Spleen (tissue), 11 donors: ENCODE data around the gene ERLIN1. TPM values are rescaled to one million over a fixed set of nuclear protein-coding genes. Genes with fewer than 3 reads are reported as not detected.

Source experiments
- DNase-seq: peaks from one replicate; pipeline ENCODE4 v3.0.0-alpha.2; 2020
- H3K27ac ChIP-seq, 8 donors: fragments of 200-600 bp; sonication (generic) in 7 of 8; 1 replicate in 4 of 8; 2 replicates in 4 of 8; pipeline versions ENCODE4 v1.5.0 to v1.8.0; 2016 to 2021; ENCODE audit warnings: inconsistent platforms in 4 of 8, mild to moderate bottlenecking in 4 of 8, moderate library complexity in 1 of 8
- H3K27me3 ChIP-seq, 7 donors: fragments of 200-600 bp; sonication (generic) in 6 of 7; replicated peaks in 1 of 7; 1 replicate in 4 of 7; 2 replicates in 3 of 7; pipeline versions ENCODE4 v1.5.0 to v1.8.0; 2016 to 2021; ENCODE audit warnings: inconsistent platforms in 3 of 7, mild to moderate bottlenecking in 1 of 7
- H3K36me3 ChIP-seq, 6 donors: fragments of 200-600 bp; sonication (generic) in 5 of 6; 1 replicate in 4 of 6; 2 replicates in 2 of 6; pipeline versions ENCODE4 v1.5.0 to v1.8.0; 2016 to 2021; ENCODE audit warnings: inconsistent platforms in 2 of 6
- H3K4me1 ChIP-seq, 6 donors: fragments of 200-600 bp; sonication (generic) in 5 of 6; 1 replicate in 3 of 6; 2 replicates in 3 of 6; pipeline versions ENCODE4 v1.5.0 to v1.8.0; 2016 to 2021; ENCODE audit warnings: inconsistent platforms in 3 of 6
- H3K4me3 ChIP-seq, 8 donors: fragments of 200-600 bp; sonication (generic) in 7 of 8; 1 replicate in 4 of 8; 2 replicates in 4 of 8; pipeline versions ENCODE4 v1.5.0 to v1.8.0; 2016 to 2021; ENCODE audit warnings: inconsistent platforms in 4 of 8, mild to moderate bottlenecking in 4 of 8, moderate library complexity in 2 of 8
- H3K9me3 ChIP-seq, 8 donors: fragments of 200-600 bp; sonication (generic) in 7 of 8; 1 replicate in 4 of 8; 2 replicates in 4 of 8; pipeline versions ENCODE4 v1.5.0 to v1.8.0; 2016 to 2021; ENCODE audit warnings: inconsistent platforms in 4 of 8
- CTCF ChIP-seq, 11 experiments: fragments of 200-600 bp in 7 of 11; fragments of 450-650 bp in 4 of 11; sonication (generic) in 4 of 11; IDR thresholded peaks in 8 of 11; conservative IDR thresholded peaks in 3 of 11; 1 replicate in 7 of 11; 2 replicates in 4 of 11; pipeline versions ENCODE4 v1.4.0 to v1.8.0; 2016 to 2021; ENCODE audit warnings: antibody characterized with exemption in 11 of 11, inconsistent platforms in 4 of 11, mild to moderate bottlenecking in 1 of 11
- POLR2A ChIP-seq, 3 donors: fragments of 450-650 bp; IDR thresholded peaks; one replicate each; pipeline ENCODE4 v1.5.1; 2017; ENCODE audit warnings: antibody characterized with exemption in 3 of 3, mild to moderate bottlenecking in 1 of 3
- POLR2AphosphoS5 ChIP-seq, 3 donors: sonication (generic); formaldehyde crosslinking; IDR thresholded peaks; one replicate each; pipeline ENCODE4 v1.5.1; 2017; ENCODE audit warnings: antibody characterized with exemption in 3 of 3
- WGBS, 5 donors: extraction: QIAGEN DNeasy Blood & Tissue Kit in 3 of 5; methylation state at CpG; one replicate each; pipeline versions ENCODE4 v1.1.5 to v1.1.7; 2013 to 2018; 5-methylcytosine and 5-hydroxymethylcytosine counted together
- intact Hi-C: fragments of 100-400 bp; cut with DNase I; formaldehyde crosslinking; loops from one replicate; pipeline ENCODE4 v1.15.0; 2023; ENCODE audit warnings: low total_unique reads
- polyA plus RNA-seq, 3 donors: library from polyadenylated mRNA; stranded (reverse); fragments of 200-250 nt; gene quantifications; one replicate each; pipeline ENCODE4 v1.2.1, GENCODE V29; 2013
- total RNA-seq, 7 donors: library from RNA; depleted of rRNA in 3 of 7; stranded (reverse); fragments of >200 nt in 3 of 7; fragmentation: NEBNext Ultra II Directional in 4 of 7; extraction: Animal tissue kit (Norgen Biotek cat#: 25700) in 4 of 7; gene quantifications; one replicate each; pipeline versions ENCODE4 v1.1.0 to v1.2.1, GENCODE V29; 2016 to 2021
- donor health status: healthy with polysubstance abuse.
- donor health status: DM: no; HTN: no; CAD: no; lungs with moderate emphysema.
- donor health status: DM: no; HTN: no; CAD: no.
- donor health status: Bipolar disorder and iron deficiency.
- donor health status: healthy.
- donor health status: DM: no; HTN: no; CAD: no.
- donor health status: DM: yes; HTN: yes; CAD: no.

The ERLIN1 gene
- total and polyA plus RNA-seq, 10 donors, result 2.6 to 29.6 (median 18.0) TPM

- Histone ChIP-seq H3K4me3 (peak overlapping the region in 2 of 8 donors; percentile 24), H3K4me1 (peaks cover 0 to 40% (median 12%) of the 10 kb centered on the region in 6 donors), H3K27me3 (no peaks in the 10 kb centered on the region), H3K27ac (peak overlapping the region; percentile 30 to 77 (median 68)), H3K36me3 (peaks cover 0 to 78% (median 15%) of the 10 kb centered on the region in 6 donors), H3K9me3 (no peaks in the 10 kb centered on the region)
- intact Hi-C loops, result no loop called here
- TF ChIP-seq POLR2A (IDR thresholded peaks at IDR 0.05) (no peak), POLR2AphosphoS5 (IDR thresholded peaks at IDR 0.05) (no peak), CTCF (IDR thresholded peaks at IDR 0.05 in 8 of 11, conservative IDR thresholded peaks at IDR 0.05 in 3 of 11) (no peak)
- DNase-seq, result no peak
- 37 to 49% (median 44%) methylated on average over 5 of the region's 5 CpGs for WGBS, 5 donors
Measured at GRCh38 chr10:100167553-100168312, 18.1 kb downstream of the ERLIN1 start.

GRCh38 chr10:100163704-100164621 is 21.9 kb downstream of the ERLIN1 start:
- intact Hi-C loops, result no loop called here
- peaks cover 0 to 80% (median 14%) of the 10 kb centered on the region in 6 donors for H3K36me3 ChIP-seq
- no peak overlapping the region for H3K27ac ChIP-seq
- no peak for DNase-seq
- TF ChIP-seq POLR2A (IDR thresholded peaks at IDR 0.05), result no peak
- TF ChIP-seq POLR2AphosphoS5 (IDR thresholded peaks at IDR 0.05), result no peak
- no peak for TF ChIP-seq CTCF (IDR thresholded peaks at IDR 0.05 in 8 of 11, conservative IDR thresholded peaks at IDR 0.05 in 3 of 11)
- no peak overlapping the region for H3K4me3 ChIP-seq
- H3K4me1 ChIP-seq, result peaks cover 0 to 24% (median 12%) of the 10 kb centered on the region in 6 donors
- 85 to 95% (median 87%) methylated on average over 3 of the region's 3 CpGs for WGBS, 5 donors
- no peaks in the 10 kb centered on the region for H3K9me3 ChIP-seq
- no peaks in the 10 kb centered on the region for H3K27me3 ChIP-seq

- no peak for TF ChIP-seq POLR2AphosphoS5 (IDR thresholded peaks at IDR 0.05)
- no peak for DNase-seq
- intact Hi-C loops, result no loop called here
- H3K27ac ChIP-seq, result no peak overlapping the region
- H3K27me3 ChIP-seq, result no peaks in the 10 kb centered on the region
- peaks cover 0 to 79% (median 14%) of the 10 kb centered on the region in 6 donors for H3K36me3 ChIP-seq
- 94 to 99% (median 96%) methylated on average over 3 of the region's 3 CpGs for WGBS, 5 donors
- H3K9me3 ChIP-seq, result no peaks in the 10 kb centered on the region
- H3K4me3 ChIP-seq, result no peak overlapping the region
- peaks cover 0 to 19% (median 5%) of the 10 kb centered on the region in 6 donors for H3K4me1 ChIP-seq
Measured at GRCh38 chr10:100162696-100163095, 23.1 kb downstream of the ERLIN1 start.

GRCh38 chr10:100158044-100158805 is 27.6 kb downstream of the ERLIN1 start:
- Histone ChIP-seq H3K27ac (no peak overlapping the region), H3K4me1 (peaks cover 0 to 7% (median 0%) of the 10 kb centered on the region in 6 donors), H3K36me3 (peaks cover 0 to 85% (median 38%) of the 10 kb centered on the region in 6 donors), H3K27me3 (no peaks in the 10 kb centered on the region), H3K9me3 (no peaks in the 10 kb centered on the region), H3K4me3 (no peak overlapping the region)
- 65 to 88% (median 85%) methylated on average over 2 of the region's 2 CpGs for WGBS, 5 donors
- TF ChIP-seq CTCF (IDR thresholded peaks at IDR 0.05 in 8 of 11, conservative IDR thresholded peaks at IDR 0.05 in 3 of 11) (no peak), POLR2A (IDR thresholded peaks at IDR 0.05) (no peak), POLR2AphosphoS5 (IDR thresholded peaks at IDR 0.05) (no peak)
- no peak for DNase-seq
- intact Hi-C loops, result no loop called here
